Neural progenitor cell (in vitro differentiated cells): ENCODE results near the gene OR8G5.

ENCODE experiments used
- EZH2 ChIP-seq: fragments of 200-600 bp; sonication (generic); IDR thresholded peaks from 2 replicates; pipeline ENCODE4 v1.6.1; 2017; ENCODE audit warnings: antibody characterized with exemption, mild to moderate bottlenecking, moderate library complexity
- EZH2phosphoT487 ChIP-seq: fragments of 200-600 bp; sonication (generic); IDR thresholded peaks from 2 replicates; pipeline ENCODE4 v1.6.1; 2017; ENCODE audit warnings: antibody characterized with exemption
- TF ChIP-seq, protein P1 (sequence below): fragments of 200-600 bp; sonication (generic); IDR thresholded peaks from 2 replicates; pipeline ENCODE4 v1.5.1; 2017; ENCODE audit warnings: antibody characterized with exemption, mild to moderate bottlenecking

DNA sequence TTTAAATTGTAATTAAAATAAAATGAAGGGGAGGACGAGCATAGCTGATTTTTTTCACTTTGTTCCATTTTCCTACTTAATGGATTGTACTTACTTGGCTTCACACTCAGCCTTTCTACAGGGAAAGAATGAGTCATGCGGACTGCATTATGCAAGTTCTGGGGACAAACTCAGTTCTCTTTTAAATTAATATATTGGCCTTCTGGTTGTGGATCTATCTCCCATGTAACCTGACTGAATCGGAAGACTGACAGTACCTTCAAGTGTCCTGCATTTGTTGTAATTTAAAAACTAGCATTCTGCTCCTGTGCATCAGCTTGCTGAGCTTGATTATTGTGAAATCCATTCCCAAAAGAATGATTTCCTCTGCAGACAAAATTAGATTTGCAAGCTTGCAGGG, 45.4 kb downstream of the OR8G5 start:
- TF ChIP-seq, protein P1, sequence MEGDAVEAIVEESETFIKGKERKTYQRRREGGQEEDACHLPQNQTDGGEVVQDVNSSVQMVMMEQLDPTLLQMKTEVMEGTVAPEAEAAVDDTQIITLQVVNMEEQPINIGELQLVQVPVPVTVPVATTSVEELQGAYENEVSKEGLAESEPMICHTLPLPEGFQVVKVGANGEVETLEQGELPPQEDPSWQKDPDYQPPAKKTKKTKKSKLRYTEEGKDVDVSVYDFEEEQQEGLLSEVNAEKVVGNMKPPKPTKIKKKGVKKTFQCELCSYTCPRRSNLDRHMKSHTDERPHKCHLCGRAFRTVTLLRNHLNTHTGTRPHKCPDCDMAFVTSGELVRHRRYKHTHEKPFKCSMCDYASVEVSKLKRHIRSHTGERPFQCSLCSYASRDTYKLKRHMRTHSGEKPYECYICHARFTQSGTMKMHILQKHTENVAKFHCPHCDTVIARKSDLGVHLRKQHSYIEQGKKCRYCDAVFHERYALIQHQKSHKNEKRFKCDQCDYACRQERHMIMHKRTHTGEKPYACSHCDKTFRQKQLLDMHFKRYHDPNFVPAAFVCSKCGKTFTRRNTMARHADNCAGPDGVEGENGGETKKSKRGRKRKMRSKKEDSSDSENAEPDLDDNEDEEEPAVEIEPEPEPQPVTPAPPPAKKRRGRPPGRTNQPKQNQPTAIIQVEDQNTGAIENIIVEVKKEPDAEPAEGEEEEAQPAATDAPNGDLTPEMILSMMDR: no peak
- no peak for TF ChIP-seq EZH2
- no peak for TF ChIP-seq EZH2phosphoT487
